Neural crest cell (in vitro differentiated cells): ENCODE results near the gene RDH13. TPM values are rescaled to one million over a fixed set of nuclear protein-coding genes. Genes with fewer than 3 reads are reported as not detected.
"Not testable (repeated sequence)": the region's sequence is repeated elsewhere in the genome, so short reads cannot be mapped to it uniquely, and the experiment has no call there.

ENCODE experiments used
- DNase-seq: peaks from one replicate; pipeline ENCODE4 v3.0.0; 2021; ENCODE audit warnings: low read depth, mixed read lengths, low spot score
- H3K27ac Mint-ChIP-seq: one replicate; pipeline ENCODE4 v1.8.0; 2021; ENCODE audit warnings: mild to moderate bottlenecking, mixed read lengths; ENCODE audit not compliant: unreplicated experiment
- H3K27me3 Mint-ChIP-seq: 2 replicates; pipeline ENCODE4 v1.8.0; 2021; ENCODE audit warnings: low read depth, mild to moderate bottlenecking, mixed read lengths
- H3K36me3 Mint-ChIP-seq: 2 replicates; pipeline ENCODE4 v1.8.0; 2021; ENCODE audit warnings: low read depth, mild to moderate bottlenecking, mixed read lengths
- H3K4me1 Mint-ChIP-seq: 2 replicates; pipeline ENCODE4 v1.8.0; 2021; ENCODE audit warnings: mixed read lengths
- H3K4me3 Mint-ChIP-seq: one replicate; pipeline ENCODE4 v1.8.0; 2021; ENCODE audit warnings: mild to moderate bottlenecking, mixed read lengths
- H3K9me3 Mint-ChIP-seq: 2 replicates; pipeline ENCODE4 v1.8.0; 2021; ENCODE audit warnings: mixed read lengths
- total RNA-seq: library from RNA; stranded (reverse); gene quantifications from 2 replicates; pipeline ENCODE4 v1.2.1, GENCODE V29; 2021
- TF ChIP-seq, protein P1 (sequence below): fragments of 200-600 bp; sonication (generic); conservative IDR thresholded peaks from 2 replicates; pipeline ENCODE4 v1.5.0; 2021; ENCODE audit warnings: antibody characterized with exemption, mild to moderate bottlenecking

Gene RDH13
- total RNA-seq, 1 donor from 2014 or later, result 19.9 TPM

DNA sequence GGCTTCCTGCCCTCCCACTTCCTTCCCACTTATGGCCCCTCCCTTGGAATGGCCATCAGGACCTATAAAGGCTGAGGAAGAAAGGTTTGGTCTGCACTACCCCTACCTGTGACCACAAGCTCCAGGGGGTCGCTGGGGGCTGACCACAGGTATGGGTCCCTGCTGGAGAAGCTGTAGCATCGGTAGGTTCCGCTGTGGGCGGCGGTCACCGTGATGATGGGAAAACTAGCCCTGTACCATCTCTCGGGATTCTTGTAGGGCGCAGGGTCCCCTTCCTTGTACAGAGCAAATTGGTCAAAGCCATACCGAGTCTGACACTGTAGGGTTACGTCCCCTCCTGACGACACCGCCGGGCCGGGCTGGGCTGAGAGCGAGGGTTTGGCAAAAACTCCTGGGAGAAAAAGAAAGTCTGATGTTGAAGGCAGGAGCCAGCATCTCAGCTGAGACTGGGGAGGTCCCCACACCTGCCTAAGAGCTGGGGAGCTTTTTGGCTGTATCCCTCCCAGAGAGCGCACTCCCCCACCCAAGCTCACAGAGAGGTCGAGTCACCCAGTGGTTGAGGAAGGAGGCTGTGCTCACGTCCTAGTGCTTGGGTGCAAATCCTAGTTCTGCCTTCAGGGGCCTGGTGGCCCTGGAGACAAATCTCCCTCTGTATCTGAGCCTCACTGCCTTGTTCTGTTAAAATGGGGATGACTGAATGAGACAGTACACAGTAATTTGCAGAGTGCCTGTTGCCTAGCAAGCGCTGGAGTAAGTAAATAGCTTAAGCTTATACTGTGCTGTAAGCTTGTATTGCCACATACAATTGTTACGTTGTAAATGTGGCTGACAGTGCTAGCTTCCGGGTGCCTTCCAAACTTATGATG is 35.2 kb downstream of the RDH13 start:
- DNase-seq, result no peak
- Mint-ChIP-seq H3K9me3 (no peaks in the 10 kb centered on the region), H3K27me3 (no peaks in the 10 kb centered on the region), H3K27ac (peak overlapping the region; percentile 35), H3K4me1 (no peaks in the 10 kb centered on the region), H3K4me3 (no peak overlapping the region), H3K36me3 (peaks cover under 1% of the 10 kb centered on the region)
- TF ChIP-seq, protein P1, sequence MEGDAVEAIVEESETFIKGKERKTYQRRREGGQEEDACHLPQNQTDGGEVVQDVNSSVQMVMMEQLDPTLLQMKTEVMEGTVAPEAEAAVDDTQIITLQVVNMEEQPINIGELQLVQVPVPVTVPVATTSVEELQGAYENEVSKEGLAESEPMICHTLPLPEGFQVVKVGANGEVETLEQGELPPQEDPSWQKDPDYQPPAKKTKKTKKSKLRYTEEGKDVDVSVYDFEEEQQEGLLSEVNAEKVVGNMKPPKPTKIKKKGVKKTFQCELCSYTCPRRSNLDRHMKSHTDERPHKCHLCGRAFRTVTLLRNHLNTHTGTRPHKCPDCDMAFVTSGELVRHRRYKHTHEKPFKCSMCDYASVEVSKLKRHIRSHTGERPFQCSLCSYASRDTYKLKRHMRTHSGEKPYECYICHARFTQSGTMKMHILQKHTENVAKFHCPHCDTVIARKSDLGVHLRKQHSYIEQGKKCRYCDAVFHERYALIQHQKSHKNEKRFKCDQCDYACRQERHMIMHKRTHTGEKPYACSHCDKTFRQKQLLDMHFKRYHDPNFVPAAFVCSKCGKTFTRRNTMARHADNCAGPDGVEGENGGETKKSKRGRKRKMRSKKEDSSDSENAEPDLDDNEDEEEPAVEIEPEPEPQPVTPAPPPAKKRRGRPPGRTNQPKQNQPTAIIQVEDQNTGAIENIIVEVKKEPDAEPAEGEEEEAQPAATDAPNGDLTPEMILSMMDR, result no peak

- not testable (repeated sequence) for DNase-seq, H3K27ac Mint-ChIP-seq, H3K9me3 Mint-ChIP-seq, H3K27me3 Mint-ChIP-seq, H3K4me1 Mint-ChIP-seq, H3K4me3 Mint-ChIP-seq, H3K36me3 Mint-ChIP-seq
Observed at GRCh38 chr19:55027140-55027471, 35.8 kb downstream of the RDH13 start.

DNA sequence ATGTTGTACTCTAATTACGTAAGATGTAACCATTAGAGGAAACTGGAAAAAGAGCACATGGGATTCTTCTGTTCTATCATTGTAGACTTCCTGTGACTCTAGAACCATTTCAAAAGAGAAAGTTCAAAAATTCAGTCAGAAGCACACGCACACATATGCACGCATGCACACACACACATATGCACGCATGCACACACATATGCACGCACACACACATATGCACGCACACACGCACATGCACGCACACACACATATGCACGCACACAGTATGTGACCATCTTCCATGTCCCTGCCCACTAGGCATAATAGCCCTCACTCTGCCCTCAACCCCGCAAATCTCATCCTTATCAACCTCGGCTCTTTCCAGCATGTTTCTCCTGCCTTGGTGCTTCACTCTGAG is 38.8 kb downstream of the RDH13 start:
- Mint-ChIP-seq H3K4me3 (no peak overlapping the region), H3K9me3 (peaks cover 3% of the 10 kb centered on the region), H3K27me3 (no peaks in the 10 kb centered on the region), H3K36me3 (peaks cover 6% of the 10 kb centered on the region), H3K4me1 (no peaks in the 10 kb centered on the region), H3K27ac (no peak overlapping the region)
- no peak for DNase-seq
- TF ChIP-seq, protein P1, result no peak

- H3K36me3 Mint-ChIP-seq, H3K27ac Mint-ChIP-seq, H3K9me3 Mint-ChIP-seq, DNase-seq, H3K4me3 Mint-ChIP-seq, H3K27me3 Mint-ChIP-seq, H3K4me1 Mint-ChIP-seq: not testable (repeated sequence)
Observed at GRCh38 chr19:55020351-55020750, 42.6 kb downstream of the RDH13 start.

- H3K9me3 Mint-ChIP-seq, result peaks cover 3% of the 10 kb centered on the region
Observed at GRCh38 chr19:55018633-55019032, 44.3 kb downstream of the RDH13 start.

GRCh38 chr19:55018216-55018615 is 44.7 kb downstream of the RDH13 start:
- Mint-ChIP-seq H3K4me1 (no peaks in the 10 kb centered on the region), H3K9me3 (peaks cover 3% of the 10 kb centered on the region), H3K27me3 (no peaks in the 10 kb centered on the region), H3K27ac (no peak overlapping the region), H3K4me3 (no peak overlapping the region), H3K36me3 (peaks cover 6% of the 10 kb centered on the region)
- no peak for DNase-seq
- TF ChIP-seq, protein P1, result no peak

More at GRCh38 chr19:55018633-55019032, 44.3 kb downstream of the RDH13 start:
- Mint-ChIP-seq H3K4me1 (no peaks in the 10 kb centered on the region), H3K27me3 (no peaks in the 10 kb centered on the region), H3K36me3 (peaks cover 6% of the 10 kb centered on the region), H3K4me3 (no peak overlapping the region), H3K27ac (no peak overlapping the region)
- no peak for DNase-seq
- TF ChIP-seq, protein P1, result no peak
